WTC11 (cell line): ENCODE measurements around the gene CABP7. TPM values are rescaled to one million over a fixed set of nuclear protein-coding genes. Genes with fewer than 3 reads are reported as not detected.

Experiments used
- ATAC-seq: fragments of 200-7000 bp; cut with Tn5 transposase; 2 replicates; pipeline ENCODE4 v1.10.0; 2021; ENCODE audit warnings: mild to moderate bottlenecking, moderate library complexity
- CTCF ChIA-PET: fragments of 300-600 bp; sonication (Branson Sonifier 250); formaldehyde crosslinking; loops from one replicate; lab custom pipeline; 2021; ENCODE audit warnings: antibody characterized with exemption; lab: Charles Lee
- POLR2A ChIA-PET: fragments of 350-600 bp; sonication (Branson Sonifier 250); formaldehyde crosslinking; loops from one replicate; lab custom pipeline; 2021; ENCODE audit warnings: antibody characterized with exemption; lab: Charles Lee
- DNase-seq: peaks from one replicate; pipeline ENCODE4 v3.0.0; 2021; ENCODE audit warnings: low spot score
- H3K27ac Mint-ChIP-seq: 2 replicates; pipeline ENCODE4 v1.8.0; 2021; ENCODE audit warnings: mixed read lengths
- H3K27me3 Mint-ChIP-seq: 2 replicates; pipeline ENCODE4 v1.8.0; 2021; ENCODE audit warnings: low read depth, mild to moderate bottlenecking, moderate library complexity, mixed read lengths
- H3K36me3 Mint-ChIP-seq: 2 replicates; pipeline ENCODE4 v1.8.0; 2021; ENCODE audit warnings: mixed read lengths
- H3K4me1 Mint-ChIP-seq: 2 replicates; pipeline ENCODE4 v1.8.0; 2022; ENCODE audit warnings: mixed read lengths
- H3K4me3 Mint-ChIP-seq: 2 replicates; pipeline ENCODE4 v1.8.0; 2021; ENCODE audit warnings: mild to moderate bottlenecking, moderate library complexity, mixed read lengths
- H3K9me3 Mint-ChIP-seq: 2 replicates; pipeline ENCODE4 v1.8.0; 2021; ENCODE audit warnings: mixed read lengths
- ATF2 ChIP-seq: sonication (generic); formaldehyde crosslinking; IDR thresholded peaks from 2 replicates; pipeline ENCODE4 v1.8.1; 2022; ENCODE audit warnings: low read depth, missing genetic modification reagents, borderline replicate concordance
- ATF3 ChIP-seq: sonication (generic); formaldehyde crosslinking; conservative IDR thresholded peaks from 2 replicates; pipeline ENCODE4 v1.8.1; 2022; ENCODE audit warnings: mild to moderate bottlenecking, missing genetic modification reagents
- CTCF ChIP-seq: fragments of 200-600 bp; IDR thresholded peaks from 2 replicates; pipeline ENCODE4 v1.8.0; 2022; ENCODE audit warnings: antibody characterized with exemption
- ERG ChIP-seq: fragments of 250-450 bp; sonication (Bioruptor Pico); IDR thresholded peaks from 2 replicates; pipeline ENCODE4 v1.8.0; 2021; ENCODE audit warnings: mild to moderate bottlenecking
- IRF2 ChIP-seq: sonication (generic); formaldehyde crosslinking; IDR thresholded peaks from 2 replicates; pipeline ENCODE4 v1.8.0; 2022; ENCODE audit warnings: low read depth, missing genetic modification reagents, borderline replicate concordance
- SP1 ChIP-seq: sonication (generic); formaldehyde crosslinking; conservative IDR thresholded peaks from 2 replicates; pipeline ENCODE4 v1.8.1; 2022; ENCODE audit warnings: missing genetic modification reagents
- TEAD1 ChIP-seq: sonication (generic); formaldehyde crosslinking; IDR thresholded peaks from 2 replicates; pipeline ENCODE4 v1.8.0; 2022; ENCODE audit warnings: mild to moderate bottlenecking, missing genetic modification reagents
- USF2 ChIP-seq: sonication (generic); formaldehyde crosslinking; IDR thresholded peaks from 2 replicates; pipeline ENCODE4 v1.8.1; 2023; ENCODE audit warnings: mild to moderate bottlenecking, missing genetic modification reagents, moderate library complexity
- ZMAT4 ChIP-seq: fragments of 250-450 bp; sonication (Bioruptor Pico); IDR thresholded peaks from 2 replicates; pipeline ENCODE4 v1.9.0; 2021; ENCODE audit warnings: mild to moderate bottlenecking
- ZNF138 ChIP-seq: sonication (generic); formaldehyde crosslinking; conservative IDR thresholded peaks from 2 replicates; pipeline ENCODE4 v1.8.1; 2022; ENCODE audit warnings: mild to moderate bottlenecking, moderate library complexity, missing genetic modification reagents
- ZNF423 ChIP-seq: fragments of 250-450 bp; sonication (Bioruptor Pico); IDR thresholded peaks from 2 replicates; pipeline ENCODE4 v2.1.2; 2022; ENCODE audit warnings: mild to moderate bottlenecking, moderate library complexity
- ZNF512 ChIP-seq: sonication (generic); formaldehyde crosslinking; IDR thresholded peaks from 2 replicates; pipeline ENCODE4 v1.8.1; 2022; ENCODE audit warnings: missing genetic modification reagents, borderline replicate concordance
- ZNF671 ChIP-seq: fragments of 250-450 bp; sonication (Bioruptor Pico); IDR thresholded peaks from 2 replicates; pipeline ENCODE4 v1.8.0; 2021; ENCODE audit warnings: mild to moderate bottlenecking
- total RNA-seq: library from RNA; stranded (reverse); gene quantifications from 3 replicates; pipeline ENCODE4 v1.2.3, GENCODE V29; 2021

CABP7 gene
- total RNA-seq, 1 experiment from 2014 or later: 0.17 TPM

- H3K4me3 Mint-ChIP-seq: 0 out of 2 replicates have a peak overlapping the region, but pooled peaks have one; percentile 31
- peaks cover 40% of the 10 kb centered on the region for H3K27me3 Mint-ChIP-seq
- H3K36me3 Mint-ChIP-seq: no peaks in the 10 kb centered on the region
- H3K27ac Mint-ChIP-seq: no peak overlapping the region
- ChIA-PET POLR2A (no interaction called here), CTCF (interaction anchor here (0.5 to 7.1 kb wide), 16 partner anchors 12 to 586 kb away, joined by 3 to 105 read pairs (median 5); partner anchors contain the start of gene THOC5)
- DNase-seq: no peak
- TF ChIP-seq ZNF671 (CRISPR knock-in tag): no peak
- TF ChIP-seq ZNF423 (CRISPR knock-in tag): peak; percentile 93
- ATAC-seq: peak; percentile 9; the same call in 1 of the 2 replicates
- H3K4me1 Mint-ChIP-seq: peaks cover 47% of the 10 kb centered on the region
- H3K9me3 Mint-ChIP-seq: no peaks in the 10 kb centered on the region
Measured at GRCh38 chr22:29702000-29702930, 17.5 kb upstream of the CABP7 start.

- ATAC-seq (no peak), DNase-seq (no peak)
Measured at GRCh38 chr22:29702931-29703501, 16.8 kb upstream of the CABP7 start.

GRCh38 chr22:29703569-29704195, 16.1 kb upstream of the CABP7 start:
- TF ChIP-seq IRF2 (no peak), SP1 (CRISPR knock-in tag) (0 out of 2 replicates have a peak, but pooled peaks have one; percentile 24), ATF3 (CRISPR knock-in tag) (no peak)
- Mint-ChIP-seq H3K9me3 (no peaks in the 10 kb centered on the region), H3K4me3 (peak overlapping the region; percentile 34; the same call in 1 of the 2 replicates), H3K27me3 (peaks cover 43% of the 10 kb centered on the region), H3K36me3 (no peaks in the 10 kb centered on the region), H3K4me1 (peaks cover 47% of the 10 kb centered on the region), H3K27ac (no peak overlapping the region)
- ChIA-PET CTCF (interaction anchor here (1.5 to 7.1 kb wide), 2 partner anchors 13 to 114 kb away, joined by 5 to 105 read pairs; no protein-coding TSS in a partner anchor), POLR2A (interaction anchor here (0.6 kb wide), 1 partner anchor 12 kb away, joined by 3 read pairs; no protein-coding TSS in a partner anchor)
- DNase-seq: no peak
- ATAC-seq: no peak

More at GRCh38 chr22:29702931-29703501, 16.8 kb upstream of the CABP7 start:
- Mint-ChIP-seq H3K4me3 (peak overlapping the region; percentile 34; the same call in 1 of the 2 replicates), H3K9me3 (no peaks in the 10 kb centered on the region), H3K36me3 (no peaks in the 10 kb centered on the region), H3K4me1 (peaks cover 47% of the 10 kb centered on the region), H3K27ac (no peak overlapping the region), H3K27me3 (peaks cover 40% of the 10 kb centered on the region)
- TF ChIP-seq USF2 (CRISPR knock-in tag) (no peak), TEAD1 (0 out of 2 replicates have a peak, but pooled peaks have one; percentile 26)
- ChIA-PET CTCF (interaction anchor here (0.5 to 7.1 kb wide), 10 partner anchors 13 to 585 kb away, joined by 3 to 105 read pairs (median 6); partner anchors contain the start of gene THOC5), POLR2A (no interaction called here)

- POLR2A ChIA-PET: no interaction called here
- Mint-ChIP-seq H3K36me3 (no peaks in the 10 kb centered on the region), H3K27me3 (peaks cover 43% of the 10 kb centered on the region), H3K4me3 (no peak overlapping the region), H3K27ac (no peak overlapping the region), H3K9me3 (no peaks in the 10 kb centered on the region), H3K4me1 (peaks cover 47% of the 10 kb centered on the region)
- ATAC-seq (no peak), DNase-seq (no peak)
- CTCF ChIA-PET: interaction anchor here (0.6 to 7.1 kb wide), 3 partner anchors 14 to 115 kb away, joined by 3 to 105 read pairs (median 5); no protein-coding TSS in a partner anchor
- TF ChIP-seq ZNF138 (CRISPR knock-in tag) (no peak), ZNF512 (CRISPR knock-in tag) (no peak), ATF2 (CRISPR knock-in tag) (no peak), ERG (CRISPR knock-in tag) (no peak), CTCF (no peak), ZMAT4 (CRISPR knock-in tag) (no peak)
Measured at GRCh38 chr22:29704528-29705285, 15.1 kb upstream of the CABP7 start.
